Kidney (tissue), 14 donors: ENCODE data around the gene ATP8B1. TPM values are rescaled to one million over a fixed set of nuclear protein-coding genes. Genes with fewer than 3 reads are reported as not detected.

Experiments used
- DNase-seq, 5 donors: peaks; one replicate each; pipeline ENCODE4 v3.0.0-alpha.2; 2013 to 2020
- FAIRE-seq: peaks from 2 replicates; lab custom pipeline; 2012; peaks lifted over from hg19 to GRCh38; lab: Jason Lieb, UNC
- H3K27ac ChIP-seq, 2 donors: one replicate each; pipeline ENCODE4 v1.7.0; 2013; ENCODE audit warnings: low read depth in 2 of 2, low read length in 2 of 2, inconsistent platforms in 1 of 2
- H3K27me3 ChIP-seq: one replicate; pipeline ENCODE4 v1.7.1; 2013; ENCODE audit warnings: low read length, inconsistent platforms; ENCODE audit not compliant: control insufficient read depth, insufficient read depth
- H3K36me3 ChIP-seq, 3 donors: one replicate each; pipeline versions ENCODE4 v1.7.0 to v1.7.1; 2013; ENCODE audit warnings: low read length in 3 of 3, control low read depth in 1 of 3, inconsistent platforms in 1 of 3; ENCODE audit not compliant: insufficient read depth in 3 of 3, control insufficient read depth in 2 of 3
- H3K4me1 ChIP-seq, 3 donors: one replicate each; pipeline versions ENCODE4 v1.7.0 to v1.7.1; 2013; ENCODE audit warnings: low read length in 3 of 3, inconsistent platforms in 1 of 3, low read depth in 1 of 3; ENCODE audit not compliant: control insufficient read depth in 2 of 3, insufficient read depth in 2 of 3
- H3K4me3 ChIP-seq, 3 donors: one replicate each; pipeline versions ENCODE4 v1.7.0 to v1.8.1; 2013; ENCODE audit warnings: low read length in 3 of 3, control low read depth in 1 of 3, inconsistent platforms in 1 of 3
- H3K9ac ChIP-seq, 3 donors: one replicate each; pipeline versions ENCODE4 v1.7.0 to v1.7.1; 2013; ENCODE audit warnings: low read length in 3 of 3, control low read depth in 1 of 3, inconsistent platforms in 1 of 3
- H3K9me3 ChIP-seq, 3 donors: one replicate each; pipeline versions ENCODE4 v1.7.0 to v1.7.1; 2013; ENCODE audit warnings: low read length in 3 of 3, control low read depth in 1 of 3, inconsistent platforms in 1 of 3; ENCODE audit not compliant: control insufficient read depth in 2 of 3, insufficient read depth in 1 of 3
- intact Hi-C: fragments of 100-400 bp; cut with DNase I; formaldehyde crosslinking; loops from one replicate; pipeline ENCODE4 v1.11.1; 2022
- polyA plus RNA-seq: library from polyadenylated mRNA; stranded (reverse); fragments of 350-450 nt; fragmentation: Illumina TruSeq; extraction: RNeasy Lipid Tissue Mini Kit (QIAGEN cat#74804); gene quantifications from one replicate; pipeline ENCODE4 v1.2.3, GENCODE V29; 2014; ENCODE audit warnings: low read depth, low replicate concordance; ENCODE audit not compliant: insufficient read depth
- total RNA-seq: library from RNA; stranded (reverse); fragmentation: NEBNext Ultra II Directional; extraction: Animal tissue kit (Norgen Biotek cat#: 25700); gene quantifications from one replicate; pipeline ENCODE4 v1.2.1, GENCODE V29; 2021
- TF ChIP-seq, protein P1 (sequence below): IDR thresholded peaks from 3 replicates; pipeline ENCODE4 v1.5.1; 2012; ENCODE audit warnings: mild to moderate bottlenecking, moderate library complexity, borderline replicate concordance; ENCODE audit not compliant: insufficient read depth; ENCODE audit errors: extremely low read depth
- donor health status: control.
- donor health status: control.
- donor health status: control.
- donor health status: control.
- donor health status: control.
- donor health status: DM: yes; HTN: yes; CAD: no.
- donor health status: Normal renal cell carcinoma (clear cell type).

The ATP8B1 gene
- total and polyA plus RNA-seq, 2 donors from 2014 or later, result 5.2 to 40.8 TPM

DNA sequence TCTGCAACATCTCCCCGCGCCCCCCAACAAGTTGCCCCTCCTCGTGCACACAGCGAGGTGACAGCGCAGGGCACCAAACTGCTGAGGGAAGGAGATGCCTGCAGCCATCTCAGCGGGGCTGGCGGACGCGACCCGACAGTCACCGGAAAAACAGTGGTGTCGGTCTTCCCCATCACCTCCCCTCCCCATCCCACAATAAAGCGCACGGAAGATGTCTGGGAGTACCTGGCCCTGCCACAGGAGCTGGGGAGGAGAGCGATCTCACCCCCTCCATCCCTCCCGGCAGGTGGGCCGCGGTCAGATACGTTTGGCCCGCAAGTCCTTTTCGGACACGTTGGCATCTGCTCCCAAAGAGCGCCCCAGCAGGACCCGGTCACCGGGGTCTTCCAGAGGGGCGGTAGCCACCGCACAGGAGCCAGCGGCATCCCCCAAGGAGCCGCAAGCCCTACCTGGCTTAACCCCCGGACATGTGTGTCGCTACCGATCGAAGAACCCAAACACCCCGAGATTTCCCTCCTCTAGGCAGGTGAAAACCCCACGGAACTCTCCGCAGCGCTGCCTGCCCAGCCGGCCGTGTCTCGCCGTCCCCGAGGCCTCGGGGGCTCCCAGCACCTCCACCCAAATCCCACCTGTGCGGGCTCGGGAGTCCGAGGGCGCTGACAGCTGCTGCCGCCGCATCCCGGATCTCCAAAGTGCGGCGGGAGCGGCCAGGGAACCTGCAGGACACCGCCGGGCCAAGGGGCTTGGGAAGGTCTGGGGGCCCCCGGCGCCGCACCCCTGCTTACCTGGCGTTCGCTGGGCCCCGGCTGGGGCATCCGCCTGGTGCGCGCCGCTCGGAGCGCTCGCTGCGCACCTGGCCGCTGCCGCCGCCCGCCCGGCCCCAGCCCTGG is 657 bp downstream of the ATP8B1 start:
- Histone ChIP-seq H3K36me3 (no peaks in the 10 kb centered on the region), H3K4me1 (peaks cover 0 to 10% (median 4%) of the 10 kb centered on the region in 3 donors), H3K4me3 (peak overlapping the region; percentile 67 to 82 (median 79)), H3K27me3 (no peaks in the 10 kb centered on the region), H3K9ac (peak overlapping the region; percentile 43 to 73 (median 63)), H3K9me3 (no peaks in the 10 kb centered on the region), H3K27ac (peak overlapping the region; percentile 79 to 80)
- FAIRE-seq, result no peak
- intact Hi-C loops, result no loop called here
- DNase-seq, result peak in 3 of 5 donors; percentile 30 to 65 (median 45)
- TF ChIP-seq, protein P1, sequence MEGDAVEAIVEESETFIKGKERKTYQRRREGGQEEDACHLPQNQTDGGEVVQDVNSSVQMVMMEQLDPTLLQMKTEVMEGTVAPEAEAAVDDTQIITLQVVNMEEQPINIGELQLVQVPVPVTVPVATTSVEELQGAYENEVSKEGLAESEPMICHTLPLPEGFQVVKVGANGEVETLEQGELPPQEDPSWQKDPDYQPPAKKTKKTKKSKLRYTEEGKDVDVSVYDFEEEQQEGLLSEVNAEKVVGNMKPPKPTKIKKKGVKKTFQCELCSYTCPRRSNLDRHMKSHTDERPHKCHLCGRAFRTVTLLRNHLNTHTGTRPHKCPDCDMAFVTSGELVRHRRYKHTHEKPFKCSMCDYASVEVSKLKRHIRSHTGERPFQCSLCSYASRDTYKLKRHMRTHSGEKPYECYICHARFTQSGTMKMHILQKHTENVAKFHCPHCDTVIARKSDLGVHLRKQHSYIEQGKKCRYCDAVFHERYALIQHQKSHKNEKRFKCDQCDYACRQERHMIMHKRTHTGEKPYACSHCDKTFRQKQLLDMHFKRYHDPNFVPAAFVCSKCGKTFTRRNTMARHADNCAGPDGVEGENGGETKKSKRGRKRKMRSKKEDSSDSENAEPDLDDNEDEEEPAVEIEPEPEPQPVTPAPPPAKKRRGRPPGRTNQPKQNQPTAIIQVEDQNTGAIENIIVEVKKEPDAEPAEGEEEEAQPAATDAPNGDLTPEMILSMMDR, result no peak

DNA sequence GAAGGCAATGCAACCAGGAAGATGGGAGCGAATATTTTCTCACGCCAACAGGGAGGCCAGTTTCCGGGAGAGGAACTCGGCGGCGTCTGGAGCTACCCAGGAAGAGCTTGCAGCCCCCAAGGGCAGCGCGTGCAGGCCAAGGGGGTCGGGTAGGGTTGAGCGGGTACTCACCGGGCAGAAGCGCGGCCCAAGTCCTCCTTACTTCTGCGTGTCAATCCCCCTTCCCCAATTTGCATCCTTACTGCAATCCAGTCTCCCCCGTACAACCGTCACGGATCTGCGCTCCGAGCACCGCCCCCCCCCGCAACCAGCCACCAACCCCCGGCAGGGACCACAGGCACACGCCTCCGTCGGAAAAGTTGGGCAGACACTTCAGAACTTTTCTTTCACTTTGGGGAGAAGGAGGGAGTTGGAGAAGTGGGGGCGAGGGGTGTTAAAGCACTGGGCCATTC is 1.3 kb downstream of the ATP8B1 start:
- TF ChIP-seq, protein P1, result no peak
- DNase-seq, result peak in 4 of 5 donors; percentile 71 to 81 (median 72)
- H3K27me3 ChIP-seq, result no peaks in the 10 kb centered on the region
- H3K4me1 ChIP-seq, result peaks cover 0 to 10% (median 6%) of the 10 kb centered on the region in 3 donors
- peak overlapping the region; percentile 67 to 82 (median 79) for H3K4me3 ChIP-seq
- FAIRE-seq, result no peak
- H3K9ac ChIP-seq, result peak overlapping the region; percentile 43 to 73 (median 63)
- peak overlapping the region; percentile 79 to 80 for H3K27ac ChIP-seq
- H3K9me3 ChIP-seq, result no peaks in the 10 kb centered on the region
- intact Hi-C loops, result no loop called here
- no peaks in the 10 kb centered on the region for H3K36me3 ChIP-seq

DNA sequence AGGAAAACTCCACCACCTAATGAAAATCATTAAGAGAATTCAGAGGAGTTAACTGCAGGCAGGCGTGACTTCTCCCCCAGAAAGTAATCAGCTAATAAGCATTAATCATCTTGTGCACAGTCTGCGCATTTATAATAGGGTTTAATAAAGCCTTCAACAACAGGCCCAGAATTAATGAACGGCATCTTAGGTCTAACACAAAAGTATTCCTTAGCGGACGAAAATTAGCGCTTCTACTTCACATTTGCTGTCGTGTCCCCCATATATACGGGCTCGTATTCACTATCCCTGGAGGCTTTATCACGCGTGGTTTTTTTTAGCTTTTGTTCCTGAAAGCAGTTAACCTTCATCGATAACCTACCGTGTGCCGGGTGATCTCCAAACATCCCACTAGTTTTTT is 1.8 kb downstream of the ATP8B1 start:
- Histone ChIP-seq H3K27ac (peak overlapping the region; percentile 58 to 80), H3K4me1 (peaks cover 0 to 10% (median 9%) of the 10 kb centered on the region in 3 donors), H3K9me3 (no peaks in the 10 kb centered on the region), H3K4me3 (peak overlapping the region; percentile 67 to 82 (median 79)), H3K36me3 (no peaks in the 10 kb centered on the region), H3K9ac (peak overlapping the region; percentile 5 to 48 (median 43)), H3K27me3 (no peaks in the 10 kb centered on the region)
- intact Hi-C loops, result no loop called here
- TF ChIP-seq, protein P1, result no peak
- FAIRE-seq, result no peak
- peak in 1 of 5 donors; percentile 44 for DNase-seq
